ENCODE results near the gene PGA5.
"Not testable (repeated sequence)": the region's sequence is repeated elsewhere in the genome, so short reads cannot be mapped to it uniquely, and the experiment has no call there.

Gene PGA5

DNA sequence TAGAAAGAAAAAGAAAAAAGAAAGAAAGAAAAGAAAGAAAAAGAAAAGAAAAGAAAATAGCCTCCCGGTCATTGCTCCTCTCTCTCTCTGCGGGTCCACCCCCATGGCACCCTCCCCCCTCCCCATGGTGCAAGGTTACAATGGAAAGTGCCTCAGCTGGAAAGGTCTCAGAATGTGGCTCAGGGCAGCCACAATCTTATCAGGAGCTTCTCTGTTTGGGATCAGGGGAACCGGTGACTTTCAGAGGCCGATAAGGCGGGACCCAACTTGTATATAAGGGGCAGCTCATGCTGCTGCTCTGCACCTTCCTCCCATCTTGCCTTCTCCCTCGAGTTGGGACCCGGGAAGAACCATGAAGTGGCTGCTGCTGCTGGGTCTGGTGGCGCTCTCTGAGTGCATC is at the start of gene PGA5:
PGA5 (plus strand) TSS at position 301 of the 400 bp plus-strand sequence; CDS start at position 353, 52 bp downstream.
- not testable (repeated sequence) for DNase-seq

GRCh38 chr11:61193596-61193995 is 47.4 kb upstream of the PGA5 start:
- DNase-seq: no peak

GRCh38 chr11:61194169-61194671 is 46.8 kb upstream of the PGA5 start:
- DNase-seq: no peak

- DNase-seq: no peak
Observed at GRCh38 chr11:61194981-61195695, 45.8 kb upstream of the PGA5 start.

DNA sequence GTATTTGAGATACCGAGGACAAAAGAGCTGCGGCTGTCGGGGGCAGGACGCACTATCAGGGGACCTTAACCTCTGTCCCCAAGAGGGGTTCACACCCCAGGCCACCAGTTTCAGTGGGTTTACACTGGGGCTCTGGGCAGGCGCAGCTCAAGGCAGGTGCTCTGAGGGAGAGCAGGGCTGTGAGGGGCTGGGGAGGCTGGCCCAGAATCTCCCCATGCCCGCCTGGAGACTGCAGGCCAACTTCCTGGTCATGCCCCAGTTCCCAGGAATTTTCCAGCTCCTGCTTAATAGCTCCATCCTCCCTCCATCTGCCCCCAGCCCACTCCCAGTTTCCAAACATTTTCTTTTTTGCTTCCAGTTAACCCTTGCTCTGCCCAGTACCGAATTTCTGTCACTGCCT is 45.3 kb upstream of the PGA5 start:
- no peak for DNase-seq

DNA sequence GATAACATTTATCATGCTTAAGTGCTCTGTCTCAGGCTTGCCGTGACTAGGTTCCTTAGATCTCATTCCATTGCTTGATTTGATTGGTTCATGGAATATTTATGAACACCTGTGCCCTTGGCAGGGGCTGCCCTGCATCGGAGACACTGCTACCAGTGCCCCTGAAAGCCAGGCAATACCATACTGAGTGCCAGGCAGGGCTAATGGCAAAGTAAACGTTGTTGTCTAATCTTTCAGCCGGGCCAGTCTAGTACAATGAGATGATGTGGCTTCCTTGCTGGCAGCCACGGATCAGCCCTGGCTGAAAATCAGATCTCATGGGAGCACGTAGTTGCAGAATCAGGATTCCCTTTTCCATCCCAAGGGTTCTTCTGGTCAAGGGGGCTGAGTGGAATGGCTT is 42.6 kb upstream of the PGA5 start:
- no peak for DNase-seq

DNA sequence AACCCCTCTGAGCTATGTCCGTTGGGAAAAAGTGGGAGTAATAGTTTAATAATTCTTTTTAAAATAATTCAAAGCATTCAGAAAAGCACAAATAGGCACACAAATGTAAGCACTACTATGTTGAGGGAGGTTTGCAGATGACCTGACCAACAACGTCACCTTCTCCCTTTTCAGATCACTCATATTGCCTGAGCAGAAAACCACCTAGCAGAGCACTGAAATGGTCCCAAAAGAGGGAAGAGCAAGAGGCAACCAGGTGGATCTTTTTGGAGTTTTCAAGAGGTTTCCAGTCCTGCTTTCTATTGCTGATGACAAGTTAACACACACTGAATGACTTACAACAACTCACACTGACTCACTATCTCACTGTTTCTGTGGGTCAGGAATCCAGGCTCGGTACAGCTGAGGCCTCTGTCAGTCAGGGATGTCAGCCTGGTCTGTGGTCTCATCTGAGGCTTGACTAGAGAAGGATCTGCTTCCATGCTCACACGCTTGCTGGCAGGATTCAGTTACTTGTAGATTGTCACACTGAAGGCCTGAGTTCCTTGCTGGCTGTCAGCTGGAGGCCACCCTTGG is 41.9 kb upstream of the PGA5 start:
- DNase-seq: no peak

DNA sequence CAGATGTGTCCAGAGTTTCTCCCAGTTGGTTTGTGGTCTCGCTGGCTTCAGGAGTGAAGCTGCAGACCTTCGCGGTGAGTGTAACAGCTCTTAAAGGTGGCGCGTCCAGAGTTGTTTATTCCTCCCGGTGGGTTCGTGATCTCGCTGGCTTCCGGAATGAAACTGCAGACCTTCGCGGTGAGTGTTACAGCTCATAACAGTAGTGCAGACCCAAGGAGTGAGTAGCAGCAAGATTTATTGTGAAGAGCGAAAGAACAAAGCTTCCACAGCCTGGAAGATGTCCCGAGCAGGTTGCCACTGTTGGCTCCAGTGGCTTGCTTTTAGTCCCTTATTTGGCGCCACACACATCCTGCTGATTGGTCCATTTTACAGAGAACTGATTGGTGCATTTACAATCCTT is 39.5 kb upstream of the PGA5 start:
- DNase-seq: no peak

GRCh38 chr11:61202950-61203746 is 37.8 kb upstream of the PGA5 start, which contains the start of gene PGA3:
TSS of gene PGA3 (plus strand) at chr11:61203515. CDS start at chr11:61203565, 50 bp downstream.
- not testable (repeated sequence) for DNase-seq

DNA sequence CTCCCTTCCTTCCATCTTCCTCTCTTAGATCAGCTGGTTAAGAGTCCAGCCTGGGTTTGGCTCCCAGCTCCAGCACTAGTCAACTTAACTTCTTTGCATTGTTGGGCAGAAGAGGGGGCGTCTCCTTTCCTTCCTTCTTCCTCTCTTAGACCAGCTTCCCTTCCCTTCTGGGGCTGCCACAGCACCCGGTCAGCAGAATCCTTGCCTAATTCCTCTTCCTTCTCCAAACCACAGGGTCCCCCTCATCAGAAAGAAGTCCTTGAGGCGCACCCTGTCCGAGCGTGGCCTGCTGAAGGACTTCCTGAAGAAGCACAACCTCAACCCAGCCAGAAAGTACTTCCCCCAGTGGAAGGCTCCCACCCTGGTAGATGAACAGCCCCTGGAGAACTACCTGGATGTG is 37.1 kb upstream of the PGA5 start:
- DNase-seq: not testable (repeated sequence)

DNA sequence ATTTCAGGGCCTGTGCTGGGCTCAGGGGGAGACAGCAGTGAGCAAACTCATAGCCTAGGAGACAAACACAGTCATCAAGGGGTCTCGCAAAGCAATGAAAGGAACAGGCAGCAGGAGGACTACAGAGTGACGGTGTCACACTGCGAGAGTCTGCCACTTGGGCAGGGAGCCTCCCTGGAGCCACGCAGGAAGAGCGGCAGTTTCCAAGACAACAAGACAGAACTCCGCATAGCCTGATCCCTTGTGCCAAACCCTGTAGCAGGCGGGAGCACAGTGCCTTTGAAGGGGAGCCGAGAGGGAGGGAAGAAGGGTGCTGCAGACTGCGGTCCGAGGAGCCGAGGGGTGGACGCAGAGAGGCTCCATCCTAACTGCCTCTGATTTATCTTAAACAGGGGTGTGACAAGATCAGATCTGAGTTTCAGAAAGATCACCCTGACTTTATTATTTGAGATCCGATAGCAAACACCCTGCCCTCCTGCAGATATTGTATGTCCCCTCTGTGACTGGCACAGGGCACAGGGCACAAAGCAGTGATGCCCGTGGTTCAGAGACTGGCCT is 36.4 kb upstream of the PGA5 start:
- not testable (repeated sequence) for DNase-seq

GRCh38 chr11:61207636-61208310 is 33.2 kb upstream of the PGA5 start:
- DNase-seq: not testable (repeated sequence)

DNA sequence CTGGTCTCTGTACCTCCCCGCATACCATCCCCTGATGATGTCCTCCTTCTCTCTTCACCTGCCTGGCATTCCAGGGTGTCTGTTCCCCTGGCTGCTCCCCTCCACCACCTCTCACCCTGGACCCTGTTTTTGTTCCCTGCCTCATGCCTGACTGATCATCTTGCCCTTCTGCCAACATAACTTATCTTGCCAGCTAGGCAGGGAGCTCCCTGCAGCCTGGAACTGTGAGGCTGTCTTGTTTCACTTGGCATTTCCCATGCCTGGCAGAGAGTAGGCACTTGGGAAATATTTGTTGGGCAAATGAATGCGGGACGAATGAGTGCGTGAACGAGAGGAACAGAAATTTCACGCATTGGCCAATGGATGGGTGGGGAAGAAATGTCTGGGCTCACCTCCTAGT is 30.3 kb upstream of the PGA5 start:
- not testable (repeated sequence) for DNase-seq

DNA sequence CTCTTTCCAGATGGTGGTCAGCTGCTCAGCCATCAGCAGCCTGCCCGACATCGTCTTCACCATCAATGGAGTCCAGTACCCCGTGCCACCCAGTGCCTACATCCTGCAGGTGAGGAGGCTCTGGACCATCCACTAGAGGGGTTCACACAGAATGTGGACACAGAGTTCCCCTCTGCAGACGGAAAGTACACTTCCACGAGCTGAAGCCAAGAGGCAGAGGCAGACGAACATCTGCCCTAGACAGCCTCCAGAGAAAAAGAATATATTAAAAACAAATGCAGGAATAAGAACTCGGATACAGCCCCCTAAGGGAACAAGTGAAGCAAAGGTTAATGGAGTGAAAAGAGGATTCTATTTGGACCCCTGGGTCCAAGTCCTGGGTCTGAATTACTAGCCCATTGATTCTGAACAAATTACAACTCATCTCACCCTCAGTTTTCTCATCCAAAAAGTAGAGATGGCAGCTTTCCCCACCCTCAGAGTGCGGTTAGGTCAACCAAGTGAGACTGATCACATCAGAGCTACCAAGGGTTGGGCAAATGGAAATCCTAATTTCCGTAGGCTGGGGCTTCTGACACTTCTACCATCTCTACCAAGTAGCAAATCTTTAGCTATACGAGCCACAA is 29.5 kb upstream of the PGA5 start:
- DNase-seq: not testable (repeated sequence)

DNA sequence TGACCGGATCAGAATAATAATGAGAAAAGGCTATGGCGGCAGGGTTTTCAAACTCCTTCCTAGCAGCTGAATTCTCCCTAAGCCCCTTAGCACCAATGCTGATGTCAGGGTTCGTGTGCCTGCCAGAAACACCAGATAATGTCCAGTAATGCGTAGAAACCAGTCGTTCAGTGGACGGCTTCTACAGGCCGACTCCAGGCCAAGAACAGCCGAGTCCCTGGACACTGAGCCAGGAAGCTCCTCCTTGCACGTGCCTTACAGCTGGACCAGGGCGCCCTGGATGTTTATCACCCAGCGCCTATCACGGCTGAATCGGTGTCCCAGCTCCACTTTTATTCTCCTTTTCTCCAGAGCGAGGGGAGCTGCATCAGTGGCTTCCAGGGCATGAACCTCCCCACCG is 28.8 kb upstream of the PGA5 start:
- not testable (repeated sequence) for DNase-seq

GRCh38 chr11:61213711-61214324 is 27.2 kb upstream of the PGA5 start:
- not testable (repeated sequence) for DNase-seq

DNA sequence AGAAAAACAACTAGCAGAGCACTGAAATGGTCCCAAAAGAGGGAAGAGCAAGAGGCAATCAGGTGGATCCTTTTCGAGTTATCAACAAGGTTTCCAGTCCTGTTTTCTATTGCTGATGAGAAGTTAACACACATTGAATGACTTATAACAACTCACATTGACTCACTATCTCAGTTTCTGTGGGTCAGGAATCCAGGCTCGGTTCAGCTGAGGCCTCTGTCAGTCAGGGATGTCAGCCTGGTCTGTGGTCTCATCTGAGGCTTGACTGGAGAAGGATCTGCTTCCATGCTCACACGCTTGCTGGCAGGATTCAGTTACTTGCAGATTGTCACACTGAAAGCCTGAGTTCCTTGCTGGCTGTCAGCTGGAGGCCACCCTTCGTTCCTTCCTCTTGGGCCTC is 22.7 kb upstream of the PGA5 start:
- not testable (repeated sequence) for DNase-seq

GRCh38 chr11:61219016-61219415 is 22.0 kb upstream of the PGA5 start:
- DNase-seq: not testable (repeated sequence)

DNA sequence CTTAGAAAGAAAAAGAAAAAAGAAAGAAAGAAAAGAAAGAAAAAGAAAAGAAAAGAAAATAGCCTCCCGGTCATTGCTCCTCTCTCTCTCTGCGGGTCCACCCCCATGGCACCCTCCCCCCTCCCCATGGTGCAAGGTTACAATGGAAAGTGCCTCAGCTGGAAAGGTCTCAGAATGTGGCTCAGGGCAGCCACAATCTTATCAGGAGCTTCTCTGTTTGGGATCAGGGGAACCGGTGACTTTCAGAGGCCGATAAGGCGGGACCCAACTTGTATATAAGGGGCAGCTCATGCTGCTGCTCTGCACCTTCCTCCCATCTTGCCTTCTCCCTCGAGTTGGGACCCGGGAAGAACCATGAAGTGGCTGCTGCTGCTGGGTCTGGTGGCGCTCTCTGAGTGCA is 18.9 kb upstream of the PGA5 start, which contains the start of gene PGA4:
PGA4 (plus strand) TSS at position 301 of the 400 bp plus-strand sequence; CDS start at position 355, 54 bp downstream.
- DNase-seq: not testable (repeated sequence)

DNA sequence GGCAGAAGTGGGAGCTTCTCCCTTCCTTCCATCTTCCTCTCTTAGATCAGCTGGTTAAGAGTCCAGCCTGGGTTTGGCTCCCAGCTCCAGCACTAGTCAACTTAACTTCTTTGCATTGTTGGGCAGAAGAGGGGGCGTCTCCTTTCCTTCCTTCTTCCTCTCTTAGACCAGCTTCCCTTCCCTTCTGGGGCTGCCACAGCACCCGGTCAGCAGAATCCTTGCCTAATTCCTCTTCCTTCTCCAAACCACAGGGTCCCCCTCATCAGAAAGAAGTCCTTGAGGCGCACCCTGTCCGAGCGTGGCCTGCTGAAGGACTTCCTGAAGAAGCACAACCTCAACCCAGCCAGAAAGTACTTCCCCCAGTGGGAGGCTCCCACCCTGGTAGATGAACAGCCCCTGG is 18.3 kb upstream of the PGA5 start:
- not testable (repeated sequence) for DNase-seq

DNA sequence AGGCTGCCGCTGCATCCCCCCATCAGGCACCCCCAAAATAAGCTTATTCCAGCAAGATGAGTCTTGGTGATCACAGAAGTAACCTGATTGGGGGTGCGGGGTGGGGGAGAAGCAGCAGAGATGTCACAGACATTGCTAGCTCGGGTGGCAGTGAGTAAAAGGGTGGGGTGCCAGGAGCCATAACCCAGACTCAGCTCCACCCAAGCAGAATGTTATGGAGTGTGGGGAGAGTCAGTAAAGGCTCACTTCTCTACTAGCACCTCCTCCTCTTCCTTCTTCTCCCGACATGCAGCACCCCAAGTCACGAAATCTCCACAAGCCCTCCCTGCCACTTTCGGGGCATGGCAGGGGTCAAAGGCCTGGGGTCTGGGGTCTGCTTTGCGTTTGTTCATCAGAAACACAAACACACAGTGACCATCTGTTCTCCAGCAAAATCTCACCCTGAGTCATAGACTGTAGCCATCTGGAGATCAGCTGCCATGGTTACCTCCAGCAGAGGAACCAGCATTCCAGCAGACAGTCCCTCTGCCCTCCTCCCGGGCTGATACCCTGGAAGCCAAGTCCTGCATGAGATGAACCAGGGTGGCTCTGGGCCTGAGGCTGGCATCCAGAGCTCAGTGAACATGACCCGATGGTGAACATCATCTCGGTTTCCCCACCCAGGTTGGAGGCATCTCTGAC is 14.4 kb upstream of the PGA5 start:
- DNase-seq: not testable (repeated sequence)
